SK-N-SH treated with all-trans-retinoic acid at 6 μM for 48 hours (cell line): ENCODE data around the gene TRAIP.

ENCODE experiments used
- ATAC-seq: fragments of 200-7000 bp; cut with Tn5 transposase; 3 replicates; pipeline ENCODE4 v1.9.1; 2020; ENCODE audit warnings: mild to moderate bottlenecking, moderate library complexity
- ARNTL ChIP-seq: fragments of 450-650 bp; formaldehyde crosslinking; IDR thresholded peaks from 2 replicates; pipeline ENCODE4 v1.5.0; 2020; ENCODE audit warnings: low read depth, mild to moderate bottlenecking, moderate library complexity, borderline replicate concordance
- BACH2 ChIP-seq: fragments of 250-450 bp; sonication (Bioruptor Pico); IDR thresholded peaks from 2 replicates; pipeline ENCODE4 v1.9.0; 2021; ENCODE audit warnings: mild to moderate bottlenecking, borderline replicate concordance
- CSDC2 ChIP-seq: fragments of 250-450 bp; sonication (Bioruptor Pico); IDR thresholded peaks from 2 replicates; pipeline ENCODE4 v1.5.0; 2020; ENCODE audit warnings: mild to moderate bottlenecking, moderate library complexity
- CSRNP3 ChIP-seq: fragments of 250-450 bp; sonication (Bioruptor Pico); IDR thresholded peaks from 2 replicates; pipeline ENCODE4 v1.5.1; 2021; ENCODE audit warnings: mild to moderate bottlenecking, moderate library complexity
- ESRRG ChIP-seq: fragments of 250-450 bp; sonication (Bioruptor Pico); IDR thresholded peaks from 2 replicates; pipeline ENCODE4 v1.6.1; 2021; ENCODE audit warnings: mild to moderate bottlenecking
- ISL1 ChIP-seq: fragments of 250-450 bp; sonication (Bioruptor Pico); IDR thresholded peaks from 2 replicates; pipeline ENCODE4 v2.1.2; 2022; ENCODE audit warnings: mild to moderate bottlenecking, moderate library complexity
- OSR1 ChIP-seq: fragments of 250-450 bp; sonication (Bioruptor Pico); IDR thresholded peaks from 2 replicates; pipeline ENCODE4 v1.8.0; 2022; ENCODE audit warnings: moderate library complexity, mild to moderate bottlenecking, inconsistent platforms
- PATZ1 ChIP-seq: fragments of 250-450 bp; sonication (Bioruptor Pico); IDR thresholded peaks from 2 replicates; pipeline ENCODE4 v1.8.0; 2020; ENCODE audit warnings: mild to moderate bottlenecking, moderate library complexity, borderline replicate concordance
- PPARA ChIP-seq: fragments of 250-450 bp; sonication (Bioruptor Pico); IDR thresholded peaks from 2 replicates; pipeline ENCODE4 v1.5.0; 2020; ENCODE audit warnings: mild to moderate bottlenecking, borderline replicate concordance
- RARB ChIP-seq: fragments of 250-450 bp; sonication (Bioruptor Pico); IDR thresholded peaks from 2 replicates; pipeline ENCODE4 v1.8.0; 2021; ENCODE audit warnings: mild to moderate bottlenecking, moderate library complexity
- SNAI2 ChIP-seq: fragments of 250-450 bp; sonication (Bioruptor Pico); IDR thresholded peaks from 2 replicates; pipeline ENCODE4 v1.5.0; 2020; ENCODE audit warnings: mild to moderate bottlenecking, moderate library complexity
- TCF4 ChIP-seq: fragments of 250-450 bp; sonication (Bioruptor Pico); IDR thresholded peaks from 2 replicates; pipeline ENCODE4 v1.8.0; 2021; ENCODE audit warnings: mild to moderate bottlenecking, moderate library complexity, borderline replicate concordance
- TOX ChIP-seq: fragments of 250-450 bp; sonication (Bioruptor Pico); IDR thresholded peaks from 2 replicates; pipeline ENCODE4 v1.8.0; 2021; ENCODE audit warnings: mild to moderate bottlenecking, moderate library complexity, borderline replicate concordance
- TSHZ2 ChIP-seq: fragments of 250-450 bp; sonication (Bioruptor Pico); IDR thresholded peaks from 2 replicates; pipeline ENCODE4 v1.5.0; 2020; ENCODE audit warnings: mild to moderate bottlenecking, moderate library complexity
- ZNF565 ChIP-seq: fragments of 450-650 bp; formaldehyde crosslinking; conservative IDR thresholded peaks from 2 replicates; pipeline ENCODE4 v1.5.0; 2020; ENCODE audit warnings: low read depth, mild to moderate bottlenecking, moderate library complexity
- ZNF70 ChIP-seq: fragments of 450-650 bp; formaldehyde crosslinking; IDR thresholded peaks from 2 replicates; pipeline ENCODE4 v1.5.0; 2020; ENCODE audit warnings: mild to moderate bottlenecking, moderate library complexity
- ZNF8 ChIP-seq: fragments of 450-650 bp; formaldehyde crosslinking; IDR thresholded peaks from 2 replicates; pipeline ENCODE4 v1.5.0; 2020; ENCODE audit warnings: mild to moderate bottlenecking, moderate library complexity
- TF ChIP-seq, protein P1 (sequence below): fragments of 250-450 bp; sonication (Bioruptor Pico); IDR thresholded peaks from 2 replicates; pipeline ENCODE4 v1.5.1; 2020; ENCODE audit warnings: low read depth, mild to moderate bottlenecking, moderate library complexity

The TRAIP gene

DNA sequence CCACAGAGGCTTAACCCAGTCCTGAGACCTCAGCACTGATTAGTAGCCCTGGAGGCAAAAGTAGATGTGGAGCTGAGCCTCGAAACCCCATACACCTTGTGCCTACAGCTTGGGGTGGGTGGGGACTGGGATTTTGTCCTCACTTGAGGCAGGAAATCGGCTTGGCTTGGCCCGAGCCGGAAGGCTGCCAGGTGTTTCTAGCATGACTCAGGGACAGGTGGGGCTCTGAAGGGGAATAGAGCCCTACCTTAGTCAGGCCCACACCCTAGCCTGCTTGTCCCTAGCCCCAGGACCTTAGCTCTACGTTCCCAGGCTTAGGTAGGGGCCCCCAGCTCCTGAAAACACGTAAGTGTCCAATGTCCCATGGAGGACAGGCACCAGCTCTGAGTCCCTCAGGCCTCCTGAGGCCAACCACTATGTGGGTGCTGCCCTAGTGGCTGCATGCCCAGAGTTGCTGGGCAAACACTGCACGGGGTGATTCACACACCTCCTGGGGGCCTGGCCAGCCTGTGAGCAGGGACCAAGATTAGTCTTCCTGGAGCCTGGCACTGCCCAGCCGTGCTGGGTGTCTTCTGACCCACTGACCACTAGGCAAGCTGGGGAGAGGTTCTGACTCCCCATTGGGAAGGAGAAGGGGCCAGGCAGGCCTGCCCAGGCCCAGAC lies 44.3 kb upstream of the TRAIP start:
- ATAC-seq, result peak; percentile 77
- TF ChIP-seq SNAI2 (CRISPR knock-in tag) (no peak), ZNF70 (CRISPR knock-in tag) (no peak), ZNF8 (CRISPR knock-in tag) (no peak), TOX (CRISPR knock-in tag) (no peak), TCF4 (CRISPR knock-in tag) (no peak), ARNTL (CRISPR knock-in tag) (no peak), BACH2 (no peak), OSR1 (CRISPR knock-in tag) (no peak)
- TF ChIP-seq, all 23 proteins: peak for 0

DNA sequence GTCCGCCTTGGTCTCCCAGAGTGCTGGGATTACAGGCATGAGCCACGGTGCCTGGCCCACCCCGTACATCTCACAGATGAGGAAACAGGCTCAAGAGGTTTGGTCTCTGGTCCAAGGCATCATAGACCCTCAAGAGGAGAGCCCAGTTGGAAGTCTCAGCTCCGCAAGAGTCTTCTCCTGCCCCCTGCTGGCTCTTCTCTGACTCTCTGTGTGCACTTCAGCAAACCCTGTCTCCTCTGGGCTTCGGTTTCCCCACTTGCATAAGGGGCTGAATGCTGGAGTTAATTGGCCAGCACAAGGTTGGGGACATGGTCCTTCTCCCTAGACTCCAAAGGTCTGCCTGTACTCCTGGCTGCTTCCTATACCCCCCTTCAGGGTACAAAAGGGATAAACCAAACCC lies 43.5 kb upstream of the TRAIP start:
- no peak for TF ChIP-seq PPARA
- TF ChIP-seq TSHZ2, result no peak
- TF ChIP-seq RARB (CRISPR knock-in tag), result no peak
- TF ChIP-seq ESRRG (CRISPR knock-in tag), result no peak
- no peak for TF ChIP-seq CSDC2
- no peak for TF ChIP-seq OSR1 (CRISPR knock-in tag)
- TF ChIP-seq, protein P1, sequence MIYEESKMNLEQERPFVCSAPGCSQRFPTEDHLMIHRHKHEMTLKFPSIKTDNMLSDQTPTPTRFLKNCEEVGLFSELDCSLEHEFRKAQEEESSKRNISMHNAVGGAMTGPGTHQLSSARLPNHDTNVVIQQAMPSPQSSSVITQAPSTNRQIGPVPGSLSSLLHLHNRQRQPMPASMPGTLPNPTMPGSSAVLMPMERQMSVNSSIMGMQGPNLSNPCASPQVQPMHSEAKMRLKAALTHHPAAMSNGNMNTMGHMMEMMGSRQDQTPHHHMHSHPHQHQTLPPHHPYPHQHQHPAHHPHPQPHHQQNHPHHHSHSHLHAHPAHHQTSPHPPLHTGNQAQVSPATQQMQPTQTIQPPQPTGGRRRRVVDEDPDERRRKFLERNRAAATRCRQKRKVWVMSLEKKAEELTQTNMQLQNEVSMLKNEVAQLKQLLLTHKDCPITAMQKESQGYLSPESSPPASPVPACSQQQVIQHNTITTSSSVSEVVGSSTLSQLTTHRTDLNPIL (CRISPR knock-in tag), result no peak
- no peak for TF ChIP-seq ZNF8 (CRISPR knock-in tag)
- TF ChIP-seq BACH2, result no peak
- TF ChIP-seq TOX (CRISPR knock-in tag), result no peak
- TF ChIP-seq ISL1 (CRISPR knock-in tag), result no peak
- peak; percentile 23; the same call in 1 of the 3 replicates for ATAC-seq

DNA sequence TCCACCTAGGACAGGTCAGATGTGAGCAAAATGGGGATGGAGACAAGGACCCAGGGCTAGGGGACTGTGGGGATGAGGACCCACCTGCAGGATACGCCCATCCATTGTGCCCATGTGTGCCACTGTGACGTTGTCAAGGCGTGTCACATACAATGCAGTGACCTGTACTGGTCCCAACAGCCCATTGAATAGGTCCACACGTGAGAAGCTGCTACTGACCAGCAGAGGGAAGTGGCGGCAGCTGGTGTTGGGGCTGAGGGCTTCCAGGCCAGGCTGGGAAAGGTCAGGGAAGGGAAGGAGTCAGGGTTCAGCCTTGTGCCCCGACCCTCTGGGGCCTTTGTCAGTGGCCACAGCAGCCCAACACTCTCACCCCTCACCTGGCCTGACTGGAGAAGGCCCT lies 42.6 kb upstream of the TRAIP start:
- TF ChIP-seq OSR1 (CRISPR knock-in tag) (no peak), ZNF8 (CRISPR knock-in tag) (no peak)

DNA sequence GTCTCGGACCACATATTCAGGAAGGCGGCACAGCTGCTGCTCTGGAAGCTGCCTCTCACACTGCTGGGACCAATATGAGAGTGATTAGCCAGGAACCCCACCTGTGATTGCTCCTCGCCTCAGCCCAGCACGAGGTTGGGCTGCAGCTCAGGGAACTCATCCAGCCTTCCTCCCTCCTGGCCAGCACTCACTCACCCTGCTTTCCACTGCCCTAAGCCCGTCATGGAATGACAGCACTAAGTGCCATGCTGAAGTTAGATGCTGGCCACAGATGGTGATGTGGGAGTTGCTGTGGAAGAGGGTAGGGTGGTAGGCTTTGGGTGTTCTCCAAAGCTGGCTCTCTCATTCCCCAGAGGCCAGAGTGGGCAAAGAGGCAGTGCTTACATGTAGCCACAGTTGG lies 40.0 kb upstream of the TRAIP start:
- no peak for TF ChIP-seq PPARA
- no peak for TF ChIP-seq BACH2
- no peak for ATAC-seq

More for the DNA sequence above, 42.6 kb upstream of the TRAIP start:
- no peak for ATAC-seq

DNA sequence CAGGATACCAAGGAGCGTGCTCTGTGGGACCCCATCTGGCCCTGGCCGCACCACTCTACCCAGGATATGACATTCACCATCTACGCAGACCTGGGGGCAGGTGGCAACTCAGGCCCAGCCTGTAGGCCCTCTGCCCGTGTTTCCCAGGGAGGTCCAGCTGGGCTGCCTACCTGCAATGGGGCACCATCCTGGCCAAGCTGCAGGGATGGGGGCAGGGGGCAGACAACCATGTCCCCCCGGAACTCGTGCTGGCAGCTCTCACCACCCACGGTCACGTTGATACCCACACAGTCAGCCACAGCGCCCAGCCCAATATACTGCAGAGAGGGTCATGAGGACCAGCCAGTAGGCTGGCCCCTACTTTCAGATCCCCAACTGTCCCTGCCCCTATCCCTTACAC lies 39.4 kb upstream of the TRAIP start:
- no peak for TF ChIP-seq ZNF565 (CRISPR knock-in tag)
- no peak for TF ChIP-seq SNAI2 (CRISPR knock-in tag)
- no peak for TF ChIP-seq PATZ1 (CRISPR knock-in tag)
- no peak for TF ChIP-seq CSRNP3 (CRISPR knock-in tag)
- TF ChIP-seq RARB (CRISPR knock-in tag), result no peak
- TF ChIP-seq OSR1 (CRISPR knock-in tag), result no peak
- TF ChIP-seq, all 23 proteins: peak for 0

More for the DNA sequence above, 39.4 kb upstream of the TRAIP start:
- no peak for ATAC-seq
